Measurements from ENCODE around the gene GPAT2.
"Not testable (repeated sequence)": the region's sequence is repeated elsewhere in the genome, so short reads cannot be mapped to it uniquely, and the experiment has no call there.

GPAT2 gene, protein sequence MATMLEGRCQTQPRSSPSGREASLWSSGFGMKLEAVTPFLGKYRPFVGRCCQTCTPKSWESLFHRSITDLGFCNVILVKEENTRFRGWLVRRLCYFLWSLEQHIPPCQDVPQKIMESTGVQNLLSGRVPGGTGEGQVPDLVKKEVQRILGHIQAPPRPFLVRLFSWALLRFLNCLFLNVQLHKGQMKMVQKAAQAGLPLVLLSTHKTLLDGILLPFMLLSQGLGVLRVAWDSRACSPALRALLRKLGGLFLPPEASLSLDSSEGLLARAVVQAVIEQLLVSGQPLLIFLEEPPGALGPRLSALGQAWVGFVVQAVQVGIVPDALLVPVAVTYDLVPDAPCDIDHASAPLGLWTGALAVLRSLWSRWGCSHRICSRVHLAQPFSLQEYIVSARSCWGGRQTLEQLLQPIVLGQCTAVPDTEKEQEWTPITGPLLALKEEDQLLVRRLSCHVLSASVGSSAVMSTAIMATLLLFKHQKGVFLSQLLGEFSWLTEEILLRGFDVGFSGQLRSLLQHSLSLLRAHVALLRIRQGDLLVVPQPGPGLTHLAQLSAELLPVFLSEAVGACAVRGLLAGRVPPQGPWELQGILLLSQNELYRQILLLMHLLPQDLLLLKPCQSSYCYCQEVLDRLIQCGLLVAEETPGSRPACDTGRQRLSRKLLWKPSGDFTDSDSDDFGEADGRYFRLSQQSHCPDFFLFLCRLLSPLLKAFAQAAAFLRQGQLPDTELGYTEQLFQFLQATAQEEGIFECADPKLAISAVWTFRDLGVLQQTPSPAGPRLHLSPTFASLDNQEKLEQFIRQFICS

DNA sequence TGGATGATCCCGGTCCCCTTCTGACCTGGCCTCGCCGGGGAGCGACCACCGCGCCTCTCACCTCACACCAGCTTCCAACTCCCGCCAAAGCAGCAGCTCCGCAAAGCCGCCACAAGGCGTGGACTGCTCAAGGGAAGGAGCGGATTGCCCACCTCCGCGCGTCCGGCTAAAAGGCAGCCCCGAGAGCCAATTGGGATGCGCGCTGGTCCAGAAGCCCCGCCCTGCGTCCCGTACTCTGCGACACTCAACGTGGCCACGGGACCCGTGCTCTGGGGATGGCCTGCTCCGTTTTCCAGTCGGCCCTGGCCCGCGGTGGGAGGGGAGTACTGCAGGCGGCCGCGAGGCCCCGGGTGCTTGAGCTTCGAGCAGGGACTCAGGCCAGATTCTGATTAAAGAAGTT lies at the start of gene GPAT2:
TSS of gene GPAT2 (minus strand) at position 125 of the 400 bp plus-strand sequence. CDS start 2,557 bp downstream, outside the sequence.
- DNase-seq = not testable (repeated sequence)

DNA sequence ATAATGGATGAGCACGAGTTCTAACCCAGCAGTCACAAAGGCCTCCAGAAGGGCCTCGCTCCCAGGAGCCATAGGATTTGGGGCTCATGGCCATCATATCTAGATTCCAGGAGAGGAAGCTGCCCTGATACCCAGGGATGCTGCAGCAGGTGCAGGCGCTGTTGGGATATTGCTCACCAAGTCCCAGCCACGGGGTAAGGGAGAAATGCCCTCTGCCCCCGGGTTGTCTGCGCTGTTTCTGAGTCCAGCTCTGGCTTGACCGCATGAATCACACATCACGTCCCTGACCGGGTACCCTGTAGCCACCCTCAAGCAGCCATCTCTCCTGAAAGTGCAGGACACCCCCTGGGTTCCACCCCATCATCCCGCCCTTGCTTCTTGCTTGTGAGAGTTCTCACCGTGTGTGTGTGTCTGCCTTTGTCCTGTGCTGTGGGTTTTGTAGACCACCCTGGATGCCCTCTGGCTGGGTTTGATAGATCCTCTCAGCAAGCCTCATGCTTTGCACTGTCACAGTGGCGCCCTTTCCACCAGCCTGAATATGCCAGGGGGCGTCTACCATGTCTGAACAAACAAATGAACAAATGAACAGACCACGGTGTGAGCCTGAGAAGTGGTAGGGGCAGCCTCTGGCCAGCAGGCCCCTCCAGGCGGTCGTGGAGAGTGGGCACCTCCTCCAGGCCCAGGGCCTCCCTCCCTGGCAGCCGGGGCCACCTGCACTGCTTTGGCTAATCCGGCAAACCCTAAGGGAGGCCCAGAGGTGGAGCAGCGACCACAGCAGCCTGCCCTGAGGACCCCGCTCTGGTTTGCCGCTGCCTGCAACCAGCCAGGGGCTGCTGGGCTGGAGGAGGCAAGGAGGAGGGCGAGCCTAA lies 49.5 kb upstream of the GPAT2 start:
- DNase-seq = no peak

DNA sequence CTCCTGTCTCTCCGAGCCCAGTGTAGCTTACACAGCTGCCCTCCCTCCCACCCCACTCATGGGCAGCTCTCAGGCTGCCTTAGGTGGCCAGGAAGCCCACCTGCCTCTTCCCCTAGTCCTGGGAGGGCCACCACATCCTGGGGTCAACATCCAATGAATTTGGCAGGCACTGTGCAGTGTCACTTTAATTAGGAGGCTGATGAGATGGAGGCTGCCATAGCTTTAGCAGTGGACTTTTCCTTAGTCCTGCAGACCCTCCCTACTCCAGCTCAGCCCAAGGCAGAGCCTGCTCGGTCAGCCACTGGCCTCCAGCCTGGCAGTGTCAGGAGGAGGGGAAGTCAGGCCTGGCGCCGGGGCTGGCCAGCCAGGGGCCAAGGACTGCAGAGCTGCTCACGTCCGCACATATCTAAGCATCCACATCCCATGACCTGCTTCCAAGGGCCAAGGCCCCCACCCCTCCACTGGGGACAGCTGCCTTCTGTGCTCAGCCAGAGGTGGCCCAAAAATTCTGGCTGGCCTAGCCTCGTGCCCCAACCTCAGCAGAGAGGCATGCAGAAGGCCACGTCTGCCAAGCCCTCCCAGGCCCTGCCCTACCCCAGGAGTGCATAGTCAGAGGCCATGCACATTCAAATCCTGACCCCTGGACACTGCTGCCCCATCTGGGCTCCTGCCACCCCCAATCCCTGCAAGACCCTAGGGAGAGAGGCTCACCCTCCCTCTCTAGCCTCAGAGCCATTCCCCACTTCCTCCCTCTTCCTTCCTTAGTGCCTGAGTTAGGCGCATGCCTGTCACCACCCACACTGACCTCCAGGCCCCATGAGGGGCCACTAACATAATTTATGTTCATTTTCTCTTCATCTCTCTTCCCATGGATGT lies 48.6 kb upstream of the GPAT2 start:
- DNase-seq = no peak

DNA sequence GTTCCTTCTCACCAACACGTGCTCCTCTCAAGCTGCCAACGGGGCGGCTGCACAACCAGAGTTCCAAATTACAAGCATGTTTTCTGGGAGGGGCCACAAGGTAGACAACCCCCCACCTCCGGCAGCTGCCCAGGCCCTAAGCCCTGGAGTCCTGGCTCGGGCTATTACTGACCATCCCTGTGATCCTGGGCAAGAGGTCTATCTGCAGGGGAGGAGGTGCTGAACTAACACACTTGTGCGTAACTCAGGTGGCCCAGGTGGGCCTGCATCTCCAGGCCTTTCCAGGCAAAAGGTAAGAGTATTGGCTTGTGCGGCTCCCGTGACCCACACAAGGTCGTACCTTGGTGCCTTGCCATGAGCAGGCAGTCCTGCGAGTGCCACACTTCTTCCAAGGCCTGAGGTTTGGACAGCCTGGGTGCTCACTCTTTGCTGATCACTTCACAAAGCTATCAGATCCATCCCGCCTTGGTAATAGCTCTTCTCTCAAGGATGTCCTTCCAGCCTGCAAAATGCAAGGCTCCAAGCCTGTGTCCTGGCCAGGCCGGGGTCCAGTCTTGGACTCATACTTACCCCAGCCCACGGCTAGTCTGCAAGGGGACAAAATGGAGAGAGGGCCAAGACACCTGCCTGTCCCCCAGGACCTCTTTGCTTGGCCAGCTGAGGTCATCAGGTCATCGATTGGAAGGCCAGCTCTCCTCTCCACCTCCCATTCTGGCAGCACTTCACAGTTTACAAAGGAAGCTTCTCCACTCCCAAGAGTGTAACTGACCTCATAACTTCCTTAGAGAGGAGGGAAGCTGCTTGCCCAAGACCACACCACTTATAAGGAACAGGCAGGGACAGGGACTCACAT lies 47.7 kb upstream of the GPAT2 start:
- DNase-seq = no peak

DNA sequence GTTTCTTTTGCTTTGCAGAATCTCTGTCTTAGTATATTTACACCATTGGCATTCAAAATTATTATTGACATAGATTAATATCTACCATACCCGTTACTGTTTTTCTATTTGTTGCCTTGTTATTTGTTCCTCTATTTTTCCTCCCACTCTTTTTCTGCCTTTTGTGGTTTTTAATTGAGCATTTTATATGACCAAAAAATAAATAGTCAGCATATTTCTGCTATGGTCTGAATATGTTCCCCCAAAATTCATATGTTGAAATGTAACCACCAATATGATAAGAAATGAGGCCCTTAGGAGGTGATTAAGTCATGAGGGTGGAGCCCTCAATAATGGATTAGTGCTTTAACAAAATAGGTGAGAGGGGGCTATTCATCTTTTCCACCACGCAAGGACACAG lies 46.3 kb upstream of the GPAT2 start:
- no peak for DNase-seq

DNA sequence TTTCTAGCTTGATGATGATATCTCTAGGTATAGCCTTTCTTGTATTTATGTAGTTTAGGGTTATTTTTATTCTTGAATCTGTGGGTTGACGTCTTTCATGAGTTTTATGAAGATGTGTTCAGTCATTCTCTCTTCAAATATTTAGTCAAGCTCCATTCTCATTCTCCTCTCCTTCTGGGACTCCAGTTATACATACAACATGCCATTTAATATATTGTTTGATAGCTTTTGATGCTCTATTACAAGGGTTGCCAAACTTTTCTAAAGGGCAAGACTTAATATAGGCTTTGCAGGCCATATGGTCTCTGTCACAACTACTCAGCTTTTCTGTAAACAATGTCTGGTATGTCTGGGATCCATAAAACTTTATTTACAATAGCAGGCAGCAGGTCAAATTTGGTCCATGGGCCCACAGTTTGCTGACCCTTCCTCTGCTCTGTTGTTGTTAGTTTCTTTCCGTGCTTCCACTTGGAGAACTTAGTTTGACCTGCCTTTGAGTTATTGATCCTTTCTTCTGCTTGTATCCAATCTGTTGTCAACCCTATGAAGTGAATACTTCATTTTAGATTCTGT lies 40.6 kb upstream of the GPAT2 start:
- DNase-seq = no peak

DNA sequence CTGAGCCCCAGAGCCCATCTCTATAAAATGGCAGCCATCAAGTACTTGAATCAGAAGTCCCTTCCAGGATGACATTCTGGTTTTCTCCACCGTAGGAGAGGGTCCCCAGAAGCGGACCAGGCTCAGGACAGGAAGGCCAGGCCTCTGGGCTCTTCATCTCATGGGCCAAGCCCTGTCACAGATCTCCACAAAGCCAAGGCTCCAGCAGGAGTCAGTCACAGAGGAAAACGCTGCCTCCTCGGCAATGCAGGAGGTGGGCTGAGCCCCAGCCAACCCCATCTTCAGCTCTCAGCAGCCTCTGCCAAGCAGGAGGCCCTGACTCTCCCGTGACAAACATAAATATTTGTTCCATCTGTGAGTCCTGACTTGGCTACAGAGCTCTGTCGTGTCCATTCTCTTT lies 39.4 kb upstream of the GPAT2 start:
- DNase-seq = no peak

DNA sequence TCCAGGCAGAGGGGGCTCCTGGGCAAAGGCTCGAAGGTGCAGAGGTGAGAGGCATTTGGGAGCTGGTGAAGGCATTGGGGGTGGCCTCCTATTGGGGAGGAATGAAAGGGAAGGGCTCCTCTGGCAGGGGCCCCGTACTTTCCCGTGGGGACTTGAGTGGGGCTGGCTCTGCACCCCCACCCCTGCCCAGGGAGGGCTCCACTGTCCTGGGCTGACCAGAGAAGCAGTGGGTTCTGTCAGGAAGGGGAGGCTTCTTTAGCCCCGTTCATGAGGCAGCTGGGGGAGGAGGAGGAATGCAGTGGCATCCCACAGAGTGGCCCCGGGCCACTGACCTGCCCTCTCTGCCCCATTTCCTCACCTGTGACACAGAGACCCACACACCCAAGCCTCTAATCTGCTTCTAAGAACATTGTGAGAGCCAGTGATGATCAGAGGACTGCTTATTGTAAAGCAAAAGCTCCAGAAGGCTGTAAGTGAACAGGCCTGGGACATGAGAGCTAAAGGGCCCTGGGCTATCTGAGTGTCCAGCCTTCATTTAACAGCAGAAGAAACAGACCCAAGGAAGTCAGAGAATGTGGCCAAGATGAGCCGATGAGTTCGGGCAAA lies 38.6 kb upstream of the GPAT2 start:
- DNase-seq = no peak

DNA sequence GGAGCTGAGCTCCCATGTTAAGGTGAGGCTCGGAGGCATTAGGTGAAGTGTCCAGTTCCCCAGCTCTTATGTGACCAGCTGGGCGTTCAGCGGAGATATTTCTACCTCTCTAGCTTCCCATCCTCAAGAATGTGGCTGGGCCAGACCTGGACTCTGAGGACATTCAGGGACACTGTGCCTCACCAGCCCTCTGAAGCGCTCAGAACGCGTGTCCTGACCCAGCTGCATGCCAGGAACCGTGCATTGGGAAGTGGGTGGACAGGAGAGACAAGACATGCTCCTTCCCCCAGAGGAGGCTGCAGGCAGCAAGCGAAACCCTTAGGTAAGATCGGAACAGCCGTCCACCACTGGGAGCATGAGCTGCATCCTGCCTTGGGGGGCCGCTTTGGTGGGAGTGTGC lies 38.0 kb upstream of the GPAT2 start:
- DNase-seq = no peak

DNA sequence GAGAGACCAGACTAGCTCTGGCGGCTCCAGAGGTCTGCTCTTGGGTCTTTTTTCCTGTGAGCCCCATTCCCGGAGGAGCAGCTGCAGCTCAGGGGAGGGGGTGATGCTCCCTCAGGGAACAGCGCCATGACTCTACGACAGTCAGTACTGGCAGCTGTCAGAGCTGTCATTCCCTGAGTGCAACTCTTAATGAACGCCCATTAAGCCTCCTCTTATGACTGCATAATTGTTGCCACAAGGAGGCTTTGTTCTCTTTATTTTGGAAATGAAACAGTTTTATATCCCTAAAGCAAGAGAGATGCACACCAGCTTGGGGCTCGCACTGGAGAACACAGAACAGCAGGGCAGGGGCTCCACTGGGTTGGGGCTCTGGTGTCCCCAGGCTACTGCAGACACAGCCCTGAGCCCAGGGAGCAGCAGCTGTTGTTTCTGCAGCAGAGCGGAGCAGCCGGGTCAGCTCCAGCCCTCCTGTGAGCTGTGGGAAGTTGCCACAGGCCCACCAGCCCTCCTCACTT lies 37.3 kb upstream of the GPAT2 start:
- not testable (repeated sequence) for DNase-seq

DNA sequence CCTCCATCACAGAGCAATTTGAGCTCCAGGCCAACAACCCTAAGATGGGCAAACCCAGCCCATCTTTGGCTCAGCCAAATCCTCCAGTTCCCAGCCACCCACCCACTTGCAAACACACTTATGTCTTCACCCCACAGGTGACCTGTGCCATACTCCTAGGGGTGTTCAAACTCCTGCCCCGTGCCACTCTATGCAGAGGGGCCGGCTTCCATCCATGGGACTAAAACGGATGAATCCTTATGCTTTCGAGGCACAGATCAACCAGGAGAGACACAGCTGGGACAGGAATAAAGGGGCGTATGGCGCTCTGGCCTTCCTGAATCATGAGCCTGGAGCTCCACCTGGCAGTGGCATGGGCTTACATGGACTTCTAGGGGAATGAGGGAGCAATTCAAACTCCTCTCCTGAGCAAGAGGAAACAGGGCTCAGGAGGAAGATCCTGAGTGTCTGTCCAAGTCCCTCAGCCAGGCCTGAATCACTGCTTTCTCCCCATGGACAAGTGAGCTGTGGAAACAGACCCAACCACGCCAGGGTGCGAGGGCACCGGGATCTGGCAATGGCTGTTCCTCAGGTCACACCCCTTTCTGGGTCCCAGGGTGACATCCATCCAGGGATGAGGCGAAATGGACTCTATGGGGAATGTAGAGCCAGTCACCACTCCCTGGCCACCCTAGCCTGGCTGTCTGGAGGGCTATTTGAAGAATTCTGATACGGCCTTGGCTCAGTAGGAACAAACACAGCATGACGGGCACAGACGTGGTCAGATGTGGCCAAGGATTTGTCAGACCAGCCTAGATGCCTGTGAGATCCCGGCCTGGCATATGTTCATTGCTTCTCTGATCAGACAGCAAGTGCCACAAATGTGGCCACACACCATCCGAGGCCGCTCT lies 36.6 kb upstream of the GPAT2 start:
- not testable (repeated sequence) for DNase-seq

DNA sequence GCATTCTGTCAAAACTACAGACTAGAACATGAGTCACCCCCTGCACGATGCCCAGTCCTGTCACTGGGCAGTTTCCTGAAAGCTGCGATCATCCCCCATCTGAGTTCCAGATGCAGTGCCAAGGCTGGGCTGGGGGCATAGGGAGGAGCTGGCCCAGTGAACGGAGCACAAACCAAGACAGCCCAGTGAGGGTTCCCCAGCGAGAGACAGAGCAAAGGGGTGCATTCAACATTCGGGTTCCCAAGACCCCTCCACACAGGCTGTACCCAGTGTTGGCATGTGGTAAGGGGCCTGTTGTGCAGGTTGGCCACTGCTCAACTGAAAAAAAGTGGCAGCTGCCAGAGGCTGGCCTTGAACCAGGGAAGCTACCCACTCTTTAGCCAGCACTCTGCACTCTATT lies 35.6 kb upstream of the GPAT2 start:
- DNase-seq = not testable (repeated sequence)

DNA sequence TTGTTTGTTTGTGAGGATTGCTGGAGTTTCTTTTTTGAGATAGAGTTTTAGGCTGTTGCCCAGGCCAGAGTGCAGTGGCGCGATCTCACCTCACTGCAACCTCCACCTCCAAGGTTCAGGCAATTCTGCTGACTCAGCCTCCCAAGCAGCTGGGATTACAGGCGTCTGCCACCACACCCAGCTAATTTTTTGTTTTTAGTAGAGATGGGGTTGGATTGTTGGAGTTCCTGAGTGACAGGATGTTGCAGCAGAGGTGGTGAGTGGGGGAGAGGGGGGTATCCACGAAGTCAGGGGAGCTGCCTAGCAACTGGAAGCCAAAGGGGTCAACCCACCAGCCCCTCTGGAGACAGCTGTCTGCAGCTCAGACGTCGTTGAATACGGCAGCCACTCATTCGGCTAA lies 35.2 kb upstream of the GPAT2 start:
- not testable (repeated sequence) for DNase-seq

DNA sequence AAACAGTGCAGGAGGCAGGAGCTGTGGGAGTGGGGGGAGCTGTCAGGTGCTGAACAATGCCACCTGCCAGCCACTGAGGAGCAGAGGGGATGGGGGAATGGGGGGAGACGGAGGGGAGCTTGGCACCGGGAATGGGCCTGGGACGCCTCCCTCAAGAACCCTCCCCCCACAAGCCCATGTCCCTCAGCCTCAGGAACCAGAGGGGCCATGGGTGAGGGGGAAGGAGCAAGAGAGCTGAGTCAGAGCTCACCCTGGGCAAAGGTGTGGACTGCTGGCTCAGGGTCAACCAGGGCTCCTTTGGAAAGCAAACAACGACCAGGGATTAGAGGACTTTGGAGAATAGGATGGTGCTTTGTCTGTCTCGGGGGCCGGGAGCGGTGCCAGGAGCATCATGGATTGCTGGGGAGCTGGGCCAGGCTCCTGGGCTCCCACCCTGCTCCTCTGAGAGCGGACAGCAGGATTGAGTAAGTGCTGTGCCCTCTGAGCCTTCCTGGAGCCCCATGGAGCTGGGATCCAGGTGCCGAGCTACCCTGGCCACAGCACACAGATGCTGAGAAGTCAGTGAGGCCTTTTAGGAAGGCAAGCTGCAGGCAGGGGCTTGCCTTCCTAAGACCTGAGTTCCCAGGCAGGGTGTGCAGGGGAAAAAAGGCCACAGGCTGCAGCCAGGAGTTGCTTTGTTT lies 33.3 kb upstream of the GPAT2 start:
- DNase-seq = not testable (repeated sequence)

DNA sequence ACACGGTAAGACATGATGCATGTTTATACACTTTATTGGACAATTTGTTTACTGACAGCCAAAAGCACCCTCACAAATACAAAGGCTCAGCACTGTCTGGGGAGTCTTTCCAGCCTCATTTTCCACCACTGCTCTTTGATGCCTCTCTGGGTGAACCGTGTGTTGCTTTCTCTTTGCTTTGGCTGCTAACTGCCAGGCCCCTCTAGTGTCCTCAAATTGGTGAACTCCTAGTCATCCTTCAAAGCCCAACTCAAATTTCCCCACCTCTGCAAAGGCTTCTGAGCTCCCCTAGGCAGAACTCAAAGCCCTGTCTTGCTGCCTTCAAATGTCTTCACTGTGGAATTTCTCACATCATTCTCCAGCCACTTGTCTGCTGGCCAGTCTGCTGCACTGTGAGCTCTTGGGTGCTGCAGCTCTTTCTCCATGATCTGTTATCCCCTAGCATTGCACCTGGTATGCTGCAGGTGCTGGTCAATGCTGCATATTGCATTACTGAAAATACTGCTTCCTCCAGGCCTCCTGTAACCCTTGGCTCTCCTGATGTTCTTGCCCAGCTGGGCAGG lies 32.5 kb upstream of the GPAT2 start:
- DNase-seq = not testable (repeated sequence)

DNA sequence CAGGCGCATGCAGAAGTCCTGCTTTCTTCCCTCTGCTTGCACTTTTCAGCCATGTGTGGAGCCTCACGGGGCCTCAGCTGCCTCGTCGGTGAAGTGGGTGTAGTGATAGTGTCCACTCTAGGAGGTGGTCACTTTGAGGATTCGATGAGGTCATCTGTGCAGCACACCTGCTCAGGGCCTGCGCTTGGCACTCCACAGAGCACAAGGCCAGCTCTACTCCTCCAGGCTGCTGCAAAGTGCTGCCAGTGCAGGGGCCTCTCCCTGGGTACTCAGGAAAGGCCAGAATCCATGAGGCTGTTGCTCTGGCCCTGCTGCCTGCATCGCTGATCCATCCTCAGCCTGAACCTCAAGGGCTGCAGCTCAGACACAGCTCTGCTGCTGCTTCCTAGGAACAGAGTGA lies 31.8 kb upstream of the GPAT2 start:
- DNase-seq = not testable (repeated sequence)

DNA sequence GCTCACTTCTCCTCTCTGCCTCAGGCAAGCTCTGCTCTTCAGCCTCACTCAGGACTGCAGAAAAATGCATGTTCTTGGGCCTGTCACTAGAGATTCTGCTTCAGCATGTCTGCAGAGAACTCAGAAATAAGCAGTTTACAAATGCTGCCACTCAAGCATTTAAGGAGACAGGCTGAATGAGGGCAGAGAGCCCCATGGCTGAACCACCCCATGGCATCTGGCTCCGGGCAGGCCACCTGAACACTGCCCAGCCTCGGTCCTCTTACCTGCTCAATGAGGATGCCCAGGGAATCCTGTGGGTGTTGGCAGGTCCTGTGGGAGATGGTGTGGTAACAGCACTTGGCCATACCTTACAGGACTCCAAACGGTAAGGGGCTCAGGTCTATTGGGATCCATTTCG lies 31.2 kb upstream of the GPAT2 start:
- DNase-seq = not testable (repeated sequence)

DNA sequence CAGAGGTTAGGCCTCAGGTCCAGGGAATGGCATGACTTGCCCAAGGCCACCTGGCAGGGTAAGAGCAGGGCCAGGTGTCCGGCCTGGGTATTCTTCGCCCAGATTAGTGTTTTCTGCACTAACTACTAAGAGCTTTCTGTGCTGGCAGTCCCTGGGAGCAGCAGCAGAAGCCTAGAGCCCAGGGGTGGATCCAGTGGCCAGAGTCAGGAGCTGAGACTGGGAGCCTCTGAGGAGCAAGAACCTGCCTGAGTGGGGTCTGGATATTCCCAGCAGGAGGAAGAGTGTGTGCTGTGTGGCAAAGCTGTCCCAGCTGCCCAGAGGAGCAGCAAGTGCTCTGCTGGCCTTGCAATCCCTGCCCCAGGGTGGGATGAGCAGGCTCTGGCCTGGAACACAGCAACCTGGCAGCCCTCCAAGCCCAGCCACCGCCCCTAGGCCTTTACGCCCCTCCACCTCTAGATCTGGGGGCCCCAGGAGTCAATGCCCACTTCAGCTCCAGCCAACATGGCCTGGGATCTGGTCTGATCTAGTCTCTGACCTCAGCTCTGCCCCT lies 30.7 kb upstream of the GPAT2 start:
- DNase-seq = no peak

Data from CD4-positive, alpha-beta T cell treated with Interleukin-12 subunit alpha and Interleukin-12 subunit beta, for 1 hour (primary cell).